Esophagus squamous epithelium (tissue), 5 donors: ENCODE measurements around the gene SHCBP1. TPM values are rescaled to one million over a fixed set of nuclear protein-coding genes. Genes with fewer than 3 reads are reported as not detected.

Experiments
- DNase-seq: peaks from one replicate; lab custom pipeline; 2025; lab: John Stamatoyannopoulos, UW
- H3K27ac ChIP-seq, 4 donors: fragments of 200-600 bp; sonication (generic); one replicate each; pipeline ENCODE4 v1.5.1; 2016 to 2019; ENCODE audit warnings: mild to moderate bottlenecking in 1 of 4
- H3K27me3 ChIP-seq, 4 donors: fragments of 200-600 bp; sonication (generic); 1 replicate in 3 of 4; 2 replicates in 1 of 4; pipeline versions ENCODE4 v1.5.1 to v1.6.0; 2017 to 2021; ENCODE audit warnings: antibody characterized with exemption in 1 of 4
- H3K36me3 ChIP-seq, 3 donors: fragments of 200-600 bp; sonication (generic); one replicate each; pipeline ENCODE4 v1.5.1; 2016 to 2019
- H3K4me1 ChIP-seq, 3 donors: fragments of 200-600 bp; sonication (generic); one replicate each; pipeline ENCODE4 v1.5.1; 2017 to 2019
- H3K4me3 ChIP-seq, 4 donors: fragments of 200-600 bp; sonication (generic); 1 replicate in 3 of 4; 2 replicates in 1 of 4; pipeline ENCODE4 v1.5.1; 2016 to 2019; ENCODE audit warnings: mild to moderate bottlenecking in 2 of 4, moderate library complexity in 1 of 4
- H3K9me3 ChIP-seq, 3 donors: fragments of 200-600 bp; sonication (generic); one replicate each; pipeline ENCODE4 v1.5.1; 2016 to 2019
- POLR2A ChIP-seq, 4 donors: fragments of 450-650 bp; IDR thresholded peaks; one replicate each; pipeline ENCODE4 v1.6.1; 2017; ENCODE audit warnings: antibody characterized with exemption in 4 of 4, mild to moderate bottlenecking in 4 of 4, moderate library complexity in 3 of 4
- WGBS, 2 donors: methylation state at CpG; one replicate each; pipeline ENCODE4 v1.1.5; 2018; 5-methylcytosine and 5-hydroxymethylcytosine counted together
- intact Hi-C: fragments of 100-400 bp; cut with DNase I; formaldehyde crosslinking; loops from one replicate; pipeline ENCODE4 v1.15.0; 2022
- total RNA-seq, 4 donors: library from RNA; depleted of rRNA; stranded (reverse); fragments of >200 nt; gene quantifications; one replicate each; pipeline ENCODE4 v1.1.0, GENCODE V29; 2016
- TF ChIP-seq, protein P1 (sequence below), 6 experiments: fragments of 450-650 bp in 4 of 6; fragments of 200-600 bp in 2 of 6; sonication (generic) in 2 of 6; IDR thresholded peaks; one replicate each; pipeline ENCODE4 v1.5.1; 2016 to 2019; ENCODE audit warnings: antibody characterized with exemption in 6 of 6, mild to moderate bottlenecking in 4 of 6, moderate library complexity in 4 of 6
- donor health status: DM: yes; HTN: yes; CAD: no.

Gene SHCBP1
- total RNA-seq, 4 donors from 2014 or later, result 1.9 to 13.7 (median 6.9) TPM

DNA sequence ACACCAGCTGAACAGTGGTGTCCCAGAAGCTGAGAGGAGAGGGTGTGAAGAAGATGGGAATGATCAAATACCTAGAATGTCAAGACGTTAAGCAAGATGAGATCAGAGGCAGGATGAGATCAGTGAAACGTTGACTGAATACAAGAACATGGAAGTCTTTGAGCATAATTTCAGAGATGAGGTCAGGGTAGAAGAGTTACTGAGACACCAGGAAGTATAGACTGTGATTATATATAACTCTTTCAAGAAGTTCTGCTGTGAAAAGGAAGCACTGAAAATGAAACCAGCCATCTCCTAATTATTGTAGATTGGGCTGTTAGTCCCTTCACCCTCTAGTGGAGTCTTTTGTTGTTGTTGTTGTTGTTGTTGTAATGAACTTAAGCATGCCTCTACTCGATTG is 9.1 kb downstream of the SHCBP1 start:
- Histone ChIP-seq H3K36me3 (no peaks in the 10 kb centered on the region), H3K9me3 (no peaks in the 10 kb centered on the region), H3K4me1 (no peaks in the 10 kb centered on the region), H3K4me3 (no peak overlapping the region), H3K27me3 (no peaks in the 10 kb centered on the region), H3K27ac (no peak overlapping the region)
- intact Hi-C loops, result no loop called here
- DNase-seq, result no peak
- 52 to 68% methylated on average over 3 of the region's 3 CpGs for WGBS, 2 donors
- TF ChIP-seq POLR2A (IDR thresholded peaks at IDR 0.05), result no peak
- TF ChIP-seq, protein P1, sequence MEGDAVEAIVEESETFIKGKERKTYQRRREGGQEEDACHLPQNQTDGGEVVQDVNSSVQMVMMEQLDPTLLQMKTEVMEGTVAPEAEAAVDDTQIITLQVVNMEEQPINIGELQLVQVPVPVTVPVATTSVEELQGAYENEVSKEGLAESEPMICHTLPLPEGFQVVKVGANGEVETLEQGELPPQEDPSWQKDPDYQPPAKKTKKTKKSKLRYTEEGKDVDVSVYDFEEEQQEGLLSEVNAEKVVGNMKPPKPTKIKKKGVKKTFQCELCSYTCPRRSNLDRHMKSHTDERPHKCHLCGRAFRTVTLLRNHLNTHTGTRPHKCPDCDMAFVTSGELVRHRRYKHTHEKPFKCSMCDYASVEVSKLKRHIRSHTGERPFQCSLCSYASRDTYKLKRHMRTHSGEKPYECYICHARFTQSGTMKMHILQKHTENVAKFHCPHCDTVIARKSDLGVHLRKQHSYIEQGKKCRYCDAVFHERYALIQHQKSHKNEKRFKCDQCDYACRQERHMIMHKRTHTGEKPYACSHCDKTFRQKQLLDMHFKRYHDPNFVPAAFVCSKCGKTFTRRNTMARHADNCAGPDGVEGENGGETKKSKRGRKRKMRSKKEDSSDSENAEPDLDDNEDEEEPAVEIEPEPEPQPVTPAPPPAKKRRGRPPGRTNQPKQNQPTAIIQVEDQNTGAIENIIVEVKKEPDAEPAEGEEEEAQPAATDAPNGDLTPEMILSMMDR (IDR thresholded peaks at IDR 0.05), result no peak

DNA sequence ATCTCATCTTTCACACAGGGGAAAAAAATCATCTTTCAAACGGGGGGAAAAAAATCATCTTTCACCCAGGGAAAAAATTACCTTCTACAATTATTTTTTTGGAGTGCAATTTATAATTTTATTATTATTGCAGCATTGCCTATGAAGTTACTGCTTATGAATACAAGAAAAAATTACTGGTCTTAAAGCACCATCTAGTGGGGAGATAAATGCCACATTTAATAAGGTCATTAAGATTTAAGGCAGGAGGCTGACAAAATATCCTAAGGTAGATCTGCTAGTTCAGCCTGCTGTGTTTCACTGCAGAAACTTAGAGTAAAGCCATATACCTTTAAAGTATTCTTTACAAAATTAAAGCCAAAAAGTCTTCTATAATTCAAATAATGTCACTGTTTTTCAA is 13.7 kb downstream of the SHCBP1 start:
- no peak for TF ChIP-seq POLR2A (IDR thresholded peaks at IDR 0.05)
- TF ChIP-seq, protein P1 (IDR thresholded peaks at IDR 0.05), result peak in 5 of 6 experiments; percentile 26 to 50 (median 36)
- Histone ChIP-seq H3K9me3 (no peaks in the 10 kb centered on the region), H3K4me3 (no peak overlapping the region), H3K27me3 (no peaks in the 10 kb centered on the region), H3K36me3 (no peaks in the 10 kb centered on the region), H3K4me1 (no peaks in the 10 kb centered on the region), H3K27ac (no peak overlapping the region)
- 61 to 82% methylated on average over 1 of the region's 1 CpG for WGBS, 2 donors
- DNase-seq, result no peak
- intact Hi-C loops, result no loop called here

DNA sequence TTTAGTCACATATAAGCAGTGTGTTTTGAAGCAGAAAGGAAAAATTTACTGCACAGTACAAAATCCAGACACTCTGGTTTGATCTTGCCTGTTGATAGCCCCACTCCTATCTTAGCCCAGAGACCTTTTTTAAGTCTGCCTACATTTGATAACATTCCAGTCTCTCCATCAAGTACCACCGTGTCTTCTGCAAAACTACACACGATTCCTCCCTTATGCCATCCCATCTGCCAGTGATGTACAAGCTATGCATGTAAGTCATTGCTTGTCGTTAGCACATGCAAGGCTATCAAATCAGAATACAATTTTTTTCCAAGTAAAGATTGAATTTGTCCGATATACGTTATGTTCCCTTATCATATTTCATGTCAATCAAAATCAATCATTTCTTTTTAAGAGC is 14.9 kb downstream of the SHCBP1 start:
- 95 to 96% methylated on average over 5 of the region's 5 CpGs for WGBS, 2 donors
- intact Hi-C loops, result no loop called here

DNA sequence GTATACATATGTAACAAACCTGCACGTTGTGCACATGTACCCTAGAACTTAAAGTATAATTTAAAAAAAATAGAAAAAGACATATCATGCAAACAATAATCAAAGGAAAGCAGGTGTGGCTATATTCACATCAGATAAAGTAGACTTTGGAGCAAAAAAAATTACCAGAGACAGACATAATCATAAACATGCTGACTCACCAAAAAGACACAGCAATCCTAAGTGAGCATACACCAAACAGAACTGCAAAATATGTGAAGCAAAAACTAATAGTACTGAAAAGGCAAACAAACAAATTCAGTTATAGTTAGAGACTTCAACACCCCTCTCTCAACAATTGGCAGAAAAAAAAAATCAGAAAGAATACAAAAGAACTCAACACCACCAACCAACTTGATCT is 29.9 kb downstream of the SHCBP1 start:
- intact Hi-C loops, result no loop called here
- WGBS, 2 donors, result 78 to 100% methylated on average over 1 of the region's 1 CpG
- DNase-seq, result no peak
- H3K36me3 ChIP-seq, result no peaks in the 10 kb centered on the region
- H3K4me3 ChIP-seq, result no peak overlapping the region
- no peaks in the 10 kb centered on the region for H3K4me1 ChIP-seq
- no peak overlapping the region for H3K27ac ChIP-seq
- TF ChIP-seq, protein P1 (IDR thresholded peaks at IDR 0.05), result no peak
- no peak for TF ChIP-seq POLR2A (IDR thresholded peaks at IDR 0.05)
- H3K27me3 ChIP-seq, result no peaks in the 10 kb centered on the region
- H3K9me3 ChIP-seq, result peaks cover 0 to 3% (median 0%) of the 10 kb centered on the region in 3 donors

More for the DNA sequence above, 14.9 kb downstream of the SHCBP1 start:
- Histone ChIP-seq H3K4me3 (no peak overlapping the region), H3K36me3 (no peaks in the 10 kb centered on the region), H3K27ac (no peak overlapping the region), H3K27me3 (no peaks in the 10 kb centered on the region), H3K9me3 (no peaks in the 10 kb centered on the region), H3K4me1 (no peaks in the 10 kb centered on the region)
- DNase-seq, result no peak
- TF ChIP-seq POLR2A (IDR thresholded peaks at IDR 0.05), result no peak
- TF ChIP-seq, protein P1 (IDR thresholded peaks at IDR 0.05), result no peak

DNA sequence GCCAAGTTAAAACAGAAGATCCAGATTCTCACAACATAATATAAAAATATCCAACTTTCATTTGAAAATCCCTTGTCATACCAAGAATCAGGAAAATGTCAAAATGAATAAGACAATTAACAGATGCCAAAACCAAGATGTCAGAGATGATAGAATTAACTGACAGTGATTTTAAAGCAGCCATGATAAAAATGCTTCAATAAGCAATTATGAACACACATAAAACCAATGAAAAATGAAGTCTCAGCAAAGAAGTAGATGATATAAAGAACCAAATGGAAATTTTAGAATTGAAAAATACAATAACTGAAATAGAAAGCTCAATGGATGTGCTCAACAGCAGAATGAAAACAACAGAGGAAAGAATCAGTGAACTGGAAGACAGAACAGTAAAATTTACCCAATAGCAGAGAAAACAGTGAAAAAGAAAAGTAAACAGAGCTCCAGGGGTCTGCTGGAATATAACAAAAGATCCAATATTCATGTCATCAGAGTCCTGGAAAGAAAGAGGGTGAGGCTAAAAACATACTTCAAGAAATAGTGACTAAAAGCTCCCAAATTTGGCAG is 35.1 kb downstream of the SHCBP1 start:
- intact Hi-C loops, result no loop called here
- peaks cover 0 to 12% (median 0%) of the 10 kb centered on the region in 3 donors for H3K36me3 ChIP-seq
- no peak overlapping the region for H3K27ac ChIP-seq
- H3K27me3 ChIP-seq, result no peaks in the 10 kb centered on the region
- H3K4me1 ChIP-seq, result no peaks in the 10 kb centered on the region
- no peak for DNase-seq
- TF ChIP-seq, protein P1 (IDR thresholded peaks at IDR 0.05), result no peak
- TF ChIP-seq POLR2A (IDR thresholded peaks at IDR 0.05), result no peak
- H3K9me3 ChIP-seq, result peaks cover 0 to 5% (median 0%) of the 10 kb centered on the region in 3 donors
- no peak overlapping the region for H3K4me3 ChIP-seq
